T-helper 1 cell treated with Interleukin-12 subunit alpha and Interleukin-12 subunit beta and Interleukin-4 antibody, amounts not matched to agents 30 μg/mL and 1 μg/mL, for 36 hours (primary cell): ENCODE data around the gene GRK3.

Experiments used
- H3K27ac Mint-ChIP-seq: one replicate; pipeline ENCODE4 v1.8.0; 2021; ENCODE audit warnings: mild to moderate bottlenecking, mixed read lengths
- H3K27me3 Mint-ChIP-seq: one replicate; pipeline ENCODE4 v1.8.0; 2021; ENCODE audit warnings: low read depth, mixed read lengths
- H3K36me3 Mint-ChIP-seq: one replicate; pipeline ENCODE4 v1.8.0; 2021; ENCODE audit warnings: low read depth, mixed read lengths
- H3K4me1 Mint-ChIP-seq: one replicate; pipeline ENCODE4 v1.8.0; 2021; ENCODE audit warnings: low read depth, mixed read lengths
- H3K4me3 Mint-ChIP-seq: one replicate; pipeline ENCODE4 v1.8.0; 2021; ENCODE audit warnings: mild to moderate bottlenecking, moderate library complexity, mixed read lengths
- H3K9me3 Mint-ChIP-seq: one replicate; pipeline ENCODE4 v1.8.0; 2021; ENCODE audit warnings: mixed read lengths

Gene GRK3

DNA sequence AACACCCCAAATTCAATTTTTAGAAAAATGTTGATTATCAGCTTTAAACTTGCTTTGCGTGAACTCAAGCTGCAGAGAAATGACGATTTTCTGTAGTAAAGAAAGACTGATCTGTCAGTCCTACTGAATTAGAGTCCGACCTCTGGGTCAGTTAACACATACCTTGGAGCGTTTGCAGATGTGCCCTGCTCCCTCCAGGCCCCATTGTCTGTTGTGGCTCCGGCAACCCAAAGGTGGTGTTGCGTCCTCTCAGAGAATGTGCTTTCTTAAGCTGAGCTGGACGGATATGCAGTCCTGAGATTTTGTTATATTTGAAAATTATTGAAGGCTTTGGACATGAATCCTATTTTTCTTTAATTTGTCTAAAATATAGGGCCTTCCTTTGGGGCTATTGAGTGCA, 146.0 kb downstream of the GRK3 start:
- Mint-ChIP-seq H3K9me3 (no peaks in the 10 kb centered on the region), H3K36me3 (peaks cover 52% of the 10 kb centered on the region), H3K4me1 (peaks cover 49% of the 10 kb centered on the region), H3K4me3 (no peak overlapping the region), H3K27me3 (no peaks in the 10 kb centered on the region), H3K27ac (peak overlapping the region; percentile 49)

- H3K4me1 Mint-ChIP-seq: peaks cover 45% of the 10 kb centered on the region
- no peaks in the 10 kb centered on the region for H3K9me3 Mint-ChIP-seq
- H3K27ac Mint-ChIP-seq: no peak overlapping the region
- H3K36me3 Mint-ChIP-seq: peaks cover 51% of the 10 kb centered on the region
- no peaks in the 10 kb centered on the region for H3K27me3 Mint-ChIP-seq
- H3K4me3 Mint-ChIP-seq: no peak overlapping the region
Measured at GRCh38 chr22:25711491-25711890, 147.0 kb downstream of the GRK3 start.

DNA sequence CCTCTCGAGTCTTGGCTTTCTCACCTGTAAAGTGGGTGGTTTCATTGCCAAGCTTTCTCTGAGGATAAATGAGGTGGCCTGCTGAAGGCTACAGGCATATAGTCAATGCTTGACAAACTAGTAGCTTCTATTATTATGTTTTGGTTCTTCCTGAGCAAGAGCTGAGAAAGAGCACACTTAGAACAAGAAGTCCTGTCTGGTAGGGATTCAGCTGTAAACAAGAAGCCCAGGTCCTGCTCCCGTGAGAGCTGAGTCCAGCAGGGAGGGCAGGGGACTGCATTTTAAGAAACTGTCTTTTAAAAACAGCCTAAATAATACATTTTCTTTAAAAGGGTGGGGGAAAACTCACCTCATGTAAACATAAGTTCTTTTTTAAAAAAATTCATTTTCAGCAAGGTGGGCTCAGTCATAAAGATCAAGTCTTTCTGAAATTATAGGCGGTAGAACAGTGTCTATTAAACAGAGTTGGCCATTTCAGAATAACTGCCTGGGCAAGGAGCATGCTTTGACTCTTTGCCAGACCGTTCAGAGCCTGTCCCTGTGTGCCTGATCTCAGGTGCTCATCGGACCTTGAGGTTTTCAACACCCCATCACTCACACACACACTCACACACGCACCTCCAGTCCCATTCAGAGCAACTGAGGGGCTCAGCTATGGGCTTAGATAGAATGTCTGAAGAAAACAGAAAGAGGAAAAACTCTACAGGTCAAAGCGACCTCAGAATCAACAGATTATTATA, 148.4 kb downstream of the GRK3 start:
- H3K36me3 Mint-ChIP-seq: peaks cover 49% of the 10 kb centered on the region
- no peaks in the 10 kb centered on the region for H3K9me3 Mint-ChIP-seq
- peaks cover 40% of the 10 kb centered on the region for H3K4me1 Mint-ChIP-seq
- H3K4me3 Mint-ChIP-seq: no peak overlapping the region
- peak overlapping the region; percentile 50 for H3K27ac Mint-ChIP-seq
- H3K27me3 Mint-ChIP-seq: no peaks in the 10 kb centered on the region

- Mint-ChIP-seq H3K4me1 (peaks cover 43% of the 10 kb centered on the region), H3K27me3 (no peaks in the 10 kb centered on the region), H3K9me3 (no peaks in the 10 kb centered on the region), H3K4me3 (no peak overlapping the region), H3K27ac (no peak overlapping the region), H3K36me3 (peaks cover 56% of the 10 kb centered on the region)
Measured at GRCh38 chr22:25714070-25714469, 149.6 kb downstream of the GRK3 start.

DNA sequence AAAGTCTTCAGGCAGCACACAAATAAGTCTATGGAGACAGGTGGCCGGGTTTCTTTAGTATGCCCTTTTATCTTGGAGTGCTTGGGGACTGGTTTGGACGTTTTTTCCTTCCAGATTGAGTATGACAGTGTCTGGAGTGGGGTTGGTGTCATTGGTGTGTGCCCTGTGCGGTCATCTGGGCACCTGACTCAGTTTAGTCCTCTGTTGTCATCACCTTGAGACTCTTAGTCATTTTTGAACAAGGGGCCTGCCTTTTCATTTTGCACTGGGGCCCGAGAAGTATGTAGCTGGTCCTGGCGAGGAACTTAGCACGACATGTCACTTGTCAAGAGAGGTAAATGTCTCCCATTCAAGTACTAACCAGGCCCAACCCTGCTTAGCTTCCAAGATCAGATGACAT, 150.3 kb downstream of the GRK3 start:
- H3K27ac Mint-ChIP-seq: no peak overlapping the region
- no peaks in the 10 kb centered on the region for H3K27me3 Mint-ChIP-seq
- H3K4me3 Mint-ChIP-seq: no peak overlapping the region
- H3K9me3 Mint-ChIP-seq: no peaks in the 10 kb centered on the region
- peaks cover 40% of the 10 kb centered on the region for H3K4me1 Mint-ChIP-seq
- H3K36me3 Mint-ChIP-seq: peaks cover 60% of the 10 kb centered on the region

GRCh38 chr22:25716637-25717036, 152.2 kb downstream of the GRK3 start:
- Mint-ChIP-seq H3K4me1 (peaks cover 25% of the 10 kb centered on the region), H3K27ac (no peak overlapping the region), H3K9me3 (no peaks in the 10 kb centered on the region), H3K36me3 (peaks cover 53% of the 10 kb centered on the region), H3K4me3 (no peak overlapping the region), H3K27me3 (no peaks in the 10 kb centered on the region)

DNA sequence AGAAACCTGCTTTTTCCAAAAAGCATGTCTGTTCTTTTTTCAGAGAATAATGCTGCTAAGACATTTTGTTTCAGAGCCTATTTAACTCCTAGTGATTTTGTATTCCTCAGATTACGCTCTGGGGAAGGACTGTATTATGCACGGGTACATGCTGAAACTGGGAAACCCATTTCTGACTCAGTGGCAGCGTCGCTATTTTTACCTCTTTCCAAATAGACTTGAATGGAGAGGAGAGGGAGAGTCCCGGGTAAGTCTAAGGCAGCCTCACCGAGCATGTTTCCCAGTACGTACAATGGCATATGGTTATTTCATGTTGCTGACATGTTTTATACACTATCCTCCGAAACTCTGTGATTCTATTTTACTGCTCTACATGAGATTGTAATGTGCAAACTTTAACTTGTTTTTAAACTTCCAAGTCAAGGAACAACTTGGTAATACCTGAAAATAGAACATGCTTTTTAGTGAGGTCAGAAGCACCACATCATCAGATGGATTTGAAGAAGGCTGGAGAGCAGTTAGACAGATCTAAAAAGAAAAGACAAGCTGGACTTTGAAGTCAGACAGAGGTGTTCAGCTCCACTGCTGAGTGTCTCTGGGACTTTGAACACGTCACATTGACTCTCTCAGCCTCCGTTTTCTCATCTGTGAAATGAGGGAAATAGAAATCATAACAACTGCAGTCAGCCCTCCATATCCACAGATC, 153.8 kb downstream of the GRK3 start:
- H3K27ac Mint-ChIP-seq: peak overlapping the region; percentile 45
- peaks cover 16% of the 10 kb centered on the region for H3K4me1 Mint-ChIP-seq
- no peak overlapping the region for H3K4me3 Mint-ChIP-seq
- H3K9me3 Mint-ChIP-seq: no peaks in the 10 kb centered on the region
- no peaks in the 10 kb centered on the region for H3K27me3 Mint-ChIP-seq
- peaks cover 56% of the 10 kb centered on the region for H3K36me3 Mint-ChIP-seq

GRCh38 chr22:25722223-25722622, 157.7 kb downstream of the GRK3 start:
- Mint-ChIP-seq H3K4me3 (no peak overlapping the region), H3K36me3 (peaks cover 46% of the 10 kb centered on the region), H3K4me1 (peaks cover 16% of the 10 kb centered on the region), H3K9me3 (no peaks in the 10 kb centered on the region), H3K27me3 (no peaks in the 10 kb centered on the region), H3K27ac (no peak overlapping the region)

DNA sequence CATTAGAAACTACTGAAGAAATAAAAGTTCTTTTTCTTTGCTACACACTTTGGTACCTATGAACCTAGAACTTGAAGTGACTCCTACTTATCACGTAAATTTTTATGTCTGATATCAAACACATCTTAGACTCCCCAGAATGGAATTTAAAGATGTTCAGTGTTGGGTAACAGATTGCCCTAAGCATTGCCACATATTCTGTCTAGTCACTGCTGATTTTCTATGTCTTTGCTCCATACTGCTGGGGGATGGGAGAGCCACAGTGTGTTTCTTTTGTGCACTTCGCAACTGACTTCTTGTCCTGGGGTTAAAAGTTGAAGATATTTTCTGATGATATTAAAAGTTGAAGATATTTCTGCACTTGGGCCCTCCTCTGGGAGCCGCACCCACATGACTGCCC, 158.2 kb downstream of the GRK3 start:
- peaks cover 42% of the 10 kb centered on the region for H3K36me3 Mint-ChIP-seq
- no peak overlapping the region for H3K27ac Mint-ChIP-seq

DNA sequence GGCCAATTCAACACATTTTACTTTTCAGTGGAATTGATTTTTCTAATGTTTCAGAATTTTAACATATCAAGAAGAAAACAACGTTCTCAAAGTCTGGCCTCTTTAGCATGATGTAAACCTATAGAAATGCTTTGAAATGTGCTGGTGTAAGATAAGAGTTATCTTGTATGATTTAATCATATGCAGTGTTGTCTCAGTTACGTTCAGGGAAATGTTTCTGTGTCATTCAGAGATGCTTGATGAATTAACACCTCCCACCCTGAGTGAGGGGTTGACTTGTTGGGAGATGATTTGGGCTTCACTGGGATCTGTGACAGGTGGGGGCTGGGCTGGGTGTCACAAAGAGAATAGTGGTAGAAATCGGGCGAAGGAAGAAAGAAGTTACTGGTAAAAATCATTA, 161.8 kb downstream of the GRK3 start:
- H3K9me3 Mint-ChIP-seq: no peaks in the 10 kb centered on the region
- peaks cover 22% of the 10 kb centered on the region for H3K4me1 Mint-ChIP-seq
- no peak overlapping the region for H3K4me3 Mint-ChIP-seq
- H3K27ac Mint-ChIP-seq: peak overlapping the region; percentile 81
- peaks cover 33% of the 10 kb centered on the region for H3K36me3 Mint-ChIP-seq
- no peaks in the 10 kb centered on the region for H3K27me3 Mint-ChIP-seq

More for the DNA sequence above, 158.2 kb downstream of the GRK3 start:
- peaks cover 14% of the 10 kb centered on the region for H3K4me1 Mint-ChIP-seq
- no peaks in the 10 kb centered on the region for H3K27me3 Mint-ChIP-seq
- no peak overlapping the region for H3K4me3 Mint-ChIP-seq
- no peaks in the 10 kb centered on the region for H3K9me3 Mint-ChIP-seq

DNA sequence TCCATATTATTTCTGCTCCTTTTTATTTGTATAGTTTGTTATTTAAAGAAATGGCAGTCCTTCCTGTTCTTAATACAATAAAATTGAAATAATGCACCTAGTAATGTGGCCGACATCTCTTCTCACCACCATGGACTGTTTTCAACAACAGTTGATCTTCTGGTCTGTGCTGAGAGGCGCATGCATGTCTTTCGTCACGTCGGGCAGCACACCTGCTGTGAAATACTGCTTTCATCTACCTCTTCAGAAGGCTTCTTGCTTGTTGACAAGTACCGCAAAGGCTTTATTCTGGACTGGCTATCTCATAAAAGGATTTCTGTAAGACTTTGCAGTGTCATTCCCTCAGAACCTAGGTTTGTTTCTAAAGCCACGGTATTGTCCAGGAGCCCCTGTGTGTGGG, 163.6 kb downstream of the GRK3 start:
- Mint-ChIP-seq H3K4me1 (peaks cover 32% of the 10 kb centered on the region), H3K27ac (no peak overlapping the region), H3K4me3 (no peak overlapping the region), H3K36me3 (peaks cover 30% of the 10 kb centered on the region), H3K9me3 (no peaks in the 10 kb centered on the region), H3K27me3 (no peaks in the 10 kb centered on the region)

- Mint-ChIP-seq H3K27me3 (no peaks in the 10 kb centered on the region), H3K4me3 (no peak overlapping the region), H3K4me1 (peaks cover 37% of the 10 kb centered on the region), H3K9me3 (peaks cover 3% of the 10 kb centered on the region), H3K36me3 (peaks cover 29% of the 10 kb centered on the region), H3K27ac (no peak overlapping the region)
Measured at GRCh38 chr22:25729016-25729995, 164.8 kb downstream of the GRK3 start.

DNA sequence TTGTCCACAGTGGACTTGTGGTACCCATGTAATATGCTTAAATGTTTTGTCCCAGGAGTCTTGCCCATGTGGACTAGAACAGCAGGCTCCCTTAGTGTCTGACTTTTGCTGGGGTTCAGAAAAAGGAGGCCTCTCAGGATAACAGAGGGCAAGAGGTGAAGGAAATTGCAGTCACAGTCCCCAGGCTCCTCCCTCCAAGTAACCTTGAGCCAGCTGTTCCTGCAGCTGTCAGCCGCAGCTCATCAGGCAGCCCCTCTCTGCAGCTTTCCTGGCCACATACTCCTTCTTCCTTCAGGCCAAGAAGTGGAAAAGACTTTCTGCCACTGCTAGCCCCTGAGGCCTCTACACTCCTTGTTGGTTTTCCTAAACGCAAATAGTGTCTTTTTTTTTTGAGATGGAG, 171.2 kb downstream of the GRK3 start:
- Mint-ChIP-seq H3K4me3 (peak overlapping the region; percentile 56), H3K4me1 (peaks cover 60% of the 10 kb centered on the region), H3K27me3 (no peaks in the 10 kb centered on the region), H3K9me3 (peaks cover 3% of the 10 kb centered on the region), H3K27ac (peak overlapping the region; percentile 98), H3K36me3 (peaks cover 26% of the 10 kb centered on the region)

DNA sequence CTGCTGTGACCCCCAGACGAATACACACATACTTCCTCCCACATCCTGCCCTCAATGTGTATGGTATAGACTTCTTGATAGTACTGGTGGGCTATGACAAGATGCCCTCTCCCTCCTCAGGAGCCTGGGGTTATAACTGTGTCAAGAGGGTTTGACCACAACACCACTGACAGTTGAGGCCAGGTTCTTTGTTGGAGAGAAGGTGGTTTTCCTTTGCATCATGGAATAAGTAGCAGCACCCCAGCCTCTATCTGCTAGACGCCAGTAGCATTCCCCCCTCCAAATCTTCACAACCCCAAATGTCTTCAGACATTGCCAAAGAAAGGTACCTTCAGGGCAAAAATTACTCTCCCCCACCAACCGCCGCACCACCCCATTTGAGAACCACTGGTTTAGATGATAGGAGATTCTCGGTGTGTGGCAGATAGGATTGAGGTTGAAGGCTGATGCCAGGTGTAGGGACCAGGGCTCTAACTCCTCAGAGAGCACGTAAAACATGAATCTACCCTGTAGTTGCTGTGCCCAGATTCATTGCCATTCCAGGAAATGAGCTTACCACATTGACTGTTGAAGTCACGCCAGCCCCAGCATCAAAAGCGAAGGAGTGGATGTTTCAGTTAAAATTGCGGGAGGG, 172.0 kb downstream of the GRK3 start:
- Mint-ChIP-seq H3K36me3 (peaks cover 26% of the 10 kb centered on the region), H3K4me1 (peaks cover 58% of the 10 kb centered on the region), H3K4me3 (peak overlapping the region; percentile 56), H3K9me3 (peaks cover 3% of the 10 kb centered on the region), H3K27ac (peak overlapping the region; percentile 98), H3K27me3 (no peaks in the 10 kb centered on the region)
